ENCODE data around the gene GALK2.
"Not testable (repeated sequence)": the region's sequence is repeated elsewhere in the genome, so short reads cannot be mapped to it uniquely, and the experiment has no call there.

GALK2 gene

GRCh38 chr15:49168016-49168415 lies 2.0 kb upstream of the GALK2 start:
- TF ChIP-seq POLR2A (IDR thresholded peaks at IDR 0.05; ENCODE audit: low read depth, low read length): no peak
- TF ChIP-seq POLR2AphosphoS5 (IDR thresholded peaks at IDR 0.05; ENCODE audit: low read depth, low read length): no peak
- TF ChIP-seq TAF1 (IDR thresholded peaks at IDR 0.05; ENCODE audit: borderline replicate concordance, low read depth, low read length): no peak
- DNase-seq (ENCODE audit: insufficient read length) (no peak), FAIRE-seq (no peak)

- DNase-seq (ENCODE audit: insufficient read length): no peak
- TF ChIP-seq TAF1 (IDR thresholded peaks at IDR 0.05; ENCODE audit: borderline replicate concordance, low read depth, low read length): no peak
- TF ChIP-seq POLR2A (IDR thresholded peaks at IDR 0.05; ENCODE audit: low read depth, low read length): no peak
- no peak for TF ChIP-seq POLR2AphosphoS5 (IDR thresholded peaks at IDR 0.05; ENCODE audit: low read depth, low read length)
- no peak for FAIRE-seq
These were observed 1.7 kb downstream of the GALK2 start for GRCh38 chr15:49171790-49172189.

- peak; percentile 74 for FAIRE-seq
- TF ChIP-seq POLR2A (IDR thresholded peaks at IDR 0.05; ENCODE audit: low read depth, low read length): no peak
- TF ChIP-seq TAF1 (IDR thresholded peaks at IDR 0.05; ENCODE audit: borderline replicate concordance, low read depth, low read length): no peak
- TF ChIP-seq POLR2AphosphoS5 (IDR thresholded peaks at IDR 0.05; ENCODE audit: low read depth, low read length): no peak
- no peak for DNase-seq (ENCODE audit: insufficient read length)
These were observed 4.9 kb downstream of the GALK2 start for GRCh38 chr15:49174902-49175301.

GRCh38 chr15:49175582-49176397 lies 5.7 kb downstream of the GALK2 start:
- not testable (repeated sequence) for DNase-seq (ENCODE audit: insufficient read length); FAIRE-seq

- no peak for DNase-seq (ENCODE audit: insufficient read length)
- no peak for TF ChIP-seq POLR2A (IDR thresholded peaks at IDR 0.05; ENCODE audit: low read depth, low read length)
- no peak for TF ChIP-seq TAF1 (IDR thresholded peaks at IDR 0.05; ENCODE audit: borderline replicate concordance, low read depth, low read length)
- no peak for TF ChIP-seq POLR2AphosphoS5 (IDR thresholded peaks at IDR 0.05; ENCODE audit: low read depth, low read length)
- no peak for FAIRE-seq
These were observed 8.4 kb downstream of the GALK2 start for GRCh38 chr15:49178497-49178896.

GRCh38 chr15:49179433-49180190 lies 9.6 kb downstream of the GALK2 start:
- TF ChIP-seq POLR2A (IDR thresholded peaks at IDR 0.05; ENCODE audit: low read depth, low read length) (no peak), POLR2AphosphoS5 (IDR thresholded peaks at IDR 0.05; ENCODE audit: low read depth, low read length) (no peak), TAF1 (IDR thresholded peaks at IDR 0.05; ENCODE audit: borderline replicate concordance, low read depth, low read length) (no peak)
- DNase-seq (ENCODE audit: insufficient read length) (no peak), FAIRE-seq (no peak)

- TF ChIP-seq POLR2AphosphoS5 (IDR thresholded peaks at IDR 0.05; ENCODE audit: low read depth, low read length) (no peak), POLR2A (IDR thresholded peaks at IDR 0.05; ENCODE audit: low read depth, low read length) (no peak), TAF1 (IDR thresholded peaks at IDR 0.05; ENCODE audit: borderline replicate concordance, low read depth, low read length) (no peak)
- no peak for FAIRE-seq
- DNase-seq (ENCODE audit: insufficient read length): no peak
These were observed 12.1 kb downstream of the GALK2 start for GRCh38 chr15:49182128-49182527.

GRCh38 chr15:49183741-49184140 lies 13.7 kb downstream of the GALK2 start:
- DNase-seq (ENCODE audit: insufficient read length): not testable (repeated sequence)

GRCh38 chr15:49185473-49185872 lies 15.4 kb downstream of the GALK2 start:
- TF ChIP-seq POLR2A (IDR thresholded peaks at IDR 0.05; ENCODE audit: low read depth, low read length): no peak
- TF ChIP-seq TAF1 (IDR thresholded peaks at IDR 0.05; ENCODE audit: borderline replicate concordance, low read depth, low read length): no peak
- no peak for TF ChIP-seq POLR2AphosphoS5 (IDR thresholded peaks at IDR 0.05; ENCODE audit: low read depth, low read length)
- FAIRE-seq (no peak), DNase-seq (ENCODE audit: insufficient read length) (no peak)

More at GRCh38 chr15:49183741-49184140, 13.7 kb downstream of the GALK2 start:
- not testable (repeated sequence) for FAIRE-seq

- TF ChIP-seq TAF1 (IDR thresholded peaks at IDR 0.05; ENCODE audit: borderline replicate concordance, low read depth, low read length) (no peak), POLR2AphosphoS5 (IDR thresholded peaks at IDR 0.05; ENCODE audit: low read depth, low read length) (no peak), POLR2A (IDR thresholded peaks at IDR 0.05; ENCODE audit: low read depth, low read length) (no peak)
- DNase-seq (ENCODE audit: insufficient read length) (no peak), FAIRE-seq (no peak)
These were observed 17.6 kb downstream of the GALK2 start for GRCh38 chr15:49187549-49188245.

- DNase-seq (ENCODE audit: insufficient read length) (no peak), FAIRE-seq (no peak)
- TF ChIP-seq TAF1 (IDR thresholded peaks at IDR 0.05; ENCODE audit: borderline replicate concordance, low read depth, low read length): no peak
- TF ChIP-seq POLR2A (IDR thresholded peaks at IDR 0.05; ENCODE audit: low read depth, low read length): no peak
- TF ChIP-seq POLR2AphosphoS5 (IDR thresholded peaks at IDR 0.05; ENCODE audit: low read depth, low read length): no peak
These were observed 18.9 kb downstream of the GALK2 start for GRCh38 chr15:49188933-49189332.

GRCh38 chr15:49189631-49190030 lies 19.6 kb downstream of the GALK2 start:
- no peak for DNase-seq (ENCODE audit: insufficient read length)
- TF ChIP-seq POLR2A (IDR thresholded peaks at IDR 0.05; ENCODE audit: low read depth, low read length) (no peak), POLR2AphosphoS5 (IDR thresholded peaks at IDR 0.05; ENCODE audit: low read depth, low read length) (no peak), TAF1 (IDR thresholded peaks at IDR 0.05; ENCODE audit: borderline replicate concordance, low read depth, low read length) (no peak)
- FAIRE-seq: no peak
